HG02678 (cell line): ENCODE data around the gene UBE2K.
"Not testable (repeated sequence)": the region's sequence is repeated elsewhere in the genome, so short reads cannot be mapped to it uniquely, and the experiment has no call there.

Experiments
- ATAC-seq: cut with Tn5 transposase; IDR thresholded peaks from one replicate; pipeline ENCODE4 v1.9.1; 2021; ENCODE audit warnings: mild to moderate bottlenecking, moderate library complexity; ENCODE audit not compliant: unreplicated experiment

The UBE2K gene

GRCh38 chr4:39792529-39792928 lies 94.6 kb downstream of the UBE2K start:
- ATAC-seq = no peak

GRCh38 chr4:39792976-39793375 lies 95.0 kb downstream of the UBE2K start:
- ATAC-seq = not testable (repeated sequence)

GRCh38 chr4:39802005-39802404 lies 104.1 kb downstream of the UBE2K start:
- no peak for ATAC-seq

GRCh38 chr4:39808231-39808749 lies 110.4 kb downstream of the UBE2K start:
- no peak for ATAC-seq

- no peak for ATAC-seq
Measured at GRCh38 chr4:39812500-39812899, 114.6 kb downstream of the UBE2K start.

GRCh38 chr4:39813033-39813432 lies 115.1 kb downstream of the UBE2K start:
- ATAC-seq = not testable (repeated sequence)

- not testable (repeated sequence) for ATAC-seq
Measured at GRCh38 chr4:39813761-39814160, 115.8 kb downstream of the UBE2K start.

- ATAC-seq = no peak
Measured at GRCh38 chr4:39814403-39815185, 116.7 kb downstream of the UBE2K start.

GRCh38 chr4:39818646-39819045 lies 120.7 kb downstream of the UBE2K start:
- no peak for ATAC-seq

- no peak for ATAC-seq
Measured at GRCh38 chr4:39820186-39820585, 122.2 kb downstream of the UBE2K start.

- ATAC-seq = no peak
Measured at GRCh38 chr4:39821951-39822350, 124.0 kb downstream of the UBE2K start.

- ATAC-seq = no peak
Measured at GRCh38 chr4:39822662-39823061, 124.7 kb downstream of the UBE2K start.

- no peak for ATAC-seq
Measured at GRCh38 chr4:39823191-39823590, 125.3 kb downstream of the UBE2K start.

- ATAC-seq = peak; percentile 47
Measured at GRCh38 chr4:39825090-39825489, 127.2 kb downstream of the UBE2K start.

GRCh38 chr4:39825741-39826231 lies 127.8 kb downstream of the UBE2K start:
- ATAC-seq = no peak
